Fibroblast of lung (primary cell): Measurements from ENCODE around the gene TTC33.

Source experiments
- EZH2 ChIP-seq: IDR thresholded peaks from 2 replicates; pipeline ENCODE4 v1.5.1; 2012; ENCODE audit warnings: low read length, control low read depth, mild to moderate bottlenecking; ENCODE audit errors: missing control alignments
- TF ChIP-seq, protein P1 (sequence below), 2 donors: IDR thresholded peaks in 1 of 2; conservative IDR thresholded peaks in 1 of 2; 1 replicate in 1 of 2; 2 replicates in 1 of 2; pipeline ENCODE4 v1.5.1; 2011 to 2012; ENCODE audit warnings: low read length in 2 of 2, control low read depth in 1 of 2, inconsistent platforms in 1 of 2, low read depth in 1 of 2, mild to moderate bottlenecking in 1 of 2

DNA sequence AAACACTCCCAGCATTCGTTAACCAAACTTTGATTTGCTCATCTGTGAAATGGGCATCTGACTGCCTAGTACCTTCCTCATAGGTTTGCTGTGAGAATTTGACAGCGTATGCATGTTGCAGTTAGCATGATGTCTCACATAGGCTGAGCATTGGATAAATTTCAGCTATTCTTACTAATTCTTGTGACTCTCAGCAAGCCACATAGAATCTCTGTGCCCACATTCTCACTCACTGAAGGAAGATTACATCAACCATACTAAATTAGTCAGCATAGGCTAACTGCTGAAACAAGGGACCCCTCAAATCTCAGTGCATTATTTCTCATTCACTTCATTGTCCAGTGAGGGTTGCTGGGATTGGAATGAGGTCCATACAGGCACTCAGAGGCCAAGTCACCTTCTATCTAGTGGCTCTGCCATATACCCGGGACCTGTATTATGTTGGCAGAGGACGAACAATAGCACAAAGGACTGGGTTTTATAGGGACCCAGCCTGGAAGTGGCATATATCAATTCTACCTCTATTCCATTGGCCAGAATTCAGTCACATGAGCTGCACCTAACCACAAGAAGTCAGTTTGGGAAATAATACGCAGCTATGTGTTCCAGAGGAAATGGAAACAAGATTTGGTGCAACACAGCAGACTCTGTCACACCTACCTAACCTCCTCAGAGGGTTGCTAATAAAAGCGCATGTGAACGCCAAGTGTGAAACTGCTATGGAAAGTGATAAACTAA lies 80.2 kb downstream of the TTC33 start:
- TF ChIP-seq, protein P1, sequence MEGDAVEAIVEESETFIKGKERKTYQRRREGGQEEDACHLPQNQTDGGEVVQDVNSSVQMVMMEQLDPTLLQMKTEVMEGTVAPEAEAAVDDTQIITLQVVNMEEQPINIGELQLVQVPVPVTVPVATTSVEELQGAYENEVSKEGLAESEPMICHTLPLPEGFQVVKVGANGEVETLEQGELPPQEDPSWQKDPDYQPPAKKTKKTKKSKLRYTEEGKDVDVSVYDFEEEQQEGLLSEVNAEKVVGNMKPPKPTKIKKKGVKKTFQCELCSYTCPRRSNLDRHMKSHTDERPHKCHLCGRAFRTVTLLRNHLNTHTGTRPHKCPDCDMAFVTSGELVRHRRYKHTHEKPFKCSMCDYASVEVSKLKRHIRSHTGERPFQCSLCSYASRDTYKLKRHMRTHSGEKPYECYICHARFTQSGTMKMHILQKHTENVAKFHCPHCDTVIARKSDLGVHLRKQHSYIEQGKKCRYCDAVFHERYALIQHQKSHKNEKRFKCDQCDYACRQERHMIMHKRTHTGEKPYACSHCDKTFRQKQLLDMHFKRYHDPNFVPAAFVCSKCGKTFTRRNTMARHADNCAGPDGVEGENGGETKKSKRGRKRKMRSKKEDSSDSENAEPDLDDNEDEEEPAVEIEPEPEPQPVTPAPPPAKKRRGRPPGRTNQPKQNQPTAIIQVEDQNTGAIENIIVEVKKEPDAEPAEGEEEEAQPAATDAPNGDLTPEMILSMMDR (conservative IDR thresholded peaks at IDR 0.05 in 1 of 2, IDR thresholded peaks at IDR 0.05 in 1 of 2; ENCODE audit: low read depth in 1 of 2, low read length in 2 of 2): no peak
- no peak for TF ChIP-seq EZH2
